Sigmoid colon (tissue), 4 donors: ENCODE measurements around the gene SAPCD2.
"Not testable (repeated sequence)": the region's sequence is repeated elsewhere in the genome, so short reads cannot be mapped to it uniquely, and the experiment has no call there.

ENCODE experiments used
- EP300 ChIP-seq, 4 donors: sonication (generic); formaldehyde crosslinking; IDR thresholded peaks; one replicate each; pipeline ENCODE4 v1.6.1; 2017; ENCODE audit warnings: antibody characterized with exemption in 4 of 4
- POLR2A ChIP-seq, 2 donors: fragments of 450-650 bp; IDR thresholded peaks; one replicate each; pipeline ENCODE4 v1.6.1; 2016; ENCODE audit warnings: antibody characterized with exemption in 2 of 2, mild to moderate bottlenecking in 2 of 2, moderate library complexity in 2 of 2
- TF ChIP-seq, protein P1 (sequence below), 4 experiments: fragments of 450-650 bp in 3 of 4; fragments of 200-600 bp in 1 of 4; IDR thresholded peaks; one replicate each; pipeline ENCODE4 v1.5.1; 2016 to 2019; ENCODE audit warnings: antibody characterized with exemption in 4 of 4, mild to moderate bottlenecking in 3 of 4, moderate library complexity in 2 of 4

DNA sequence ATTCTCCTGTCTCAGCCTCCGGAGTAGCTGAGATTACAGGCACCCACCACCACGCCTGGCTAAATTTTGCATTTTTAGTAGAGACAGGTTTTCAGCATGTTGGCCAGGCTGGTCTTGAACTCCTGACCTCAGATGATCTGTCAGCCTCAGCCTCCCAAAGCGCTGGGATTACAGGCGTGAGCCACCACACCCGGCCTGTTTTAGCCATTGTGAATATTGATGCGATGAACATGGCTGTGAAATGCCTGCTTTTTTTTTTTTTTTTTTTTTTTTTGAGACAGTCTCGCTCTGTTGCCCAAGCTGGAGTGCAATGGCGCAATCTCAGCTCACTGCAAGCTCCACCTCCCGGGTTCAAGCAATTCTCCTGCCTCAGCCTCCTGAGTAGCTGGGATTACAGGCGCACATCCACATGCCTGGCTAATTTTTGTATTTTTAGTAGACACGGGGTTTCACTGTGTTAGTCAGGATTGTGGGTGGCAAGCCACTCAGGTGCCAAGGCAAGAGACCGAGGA is 47.8 kb upstream of the SAPCD2 start:
- TF ChIP-seq, protein P1, sequence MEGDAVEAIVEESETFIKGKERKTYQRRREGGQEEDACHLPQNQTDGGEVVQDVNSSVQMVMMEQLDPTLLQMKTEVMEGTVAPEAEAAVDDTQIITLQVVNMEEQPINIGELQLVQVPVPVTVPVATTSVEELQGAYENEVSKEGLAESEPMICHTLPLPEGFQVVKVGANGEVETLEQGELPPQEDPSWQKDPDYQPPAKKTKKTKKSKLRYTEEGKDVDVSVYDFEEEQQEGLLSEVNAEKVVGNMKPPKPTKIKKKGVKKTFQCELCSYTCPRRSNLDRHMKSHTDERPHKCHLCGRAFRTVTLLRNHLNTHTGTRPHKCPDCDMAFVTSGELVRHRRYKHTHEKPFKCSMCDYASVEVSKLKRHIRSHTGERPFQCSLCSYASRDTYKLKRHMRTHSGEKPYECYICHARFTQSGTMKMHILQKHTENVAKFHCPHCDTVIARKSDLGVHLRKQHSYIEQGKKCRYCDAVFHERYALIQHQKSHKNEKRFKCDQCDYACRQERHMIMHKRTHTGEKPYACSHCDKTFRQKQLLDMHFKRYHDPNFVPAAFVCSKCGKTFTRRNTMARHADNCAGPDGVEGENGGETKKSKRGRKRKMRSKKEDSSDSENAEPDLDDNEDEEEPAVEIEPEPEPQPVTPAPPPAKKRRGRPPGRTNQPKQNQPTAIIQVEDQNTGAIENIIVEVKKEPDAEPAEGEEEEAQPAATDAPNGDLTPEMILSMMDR (IDR thresholded peaks at IDR 0.05) = not testable (repeated sequence)
- TF ChIP-seq POLR2A, EP300 (IDR thresholded peaks at IDR 0.05): not testable (repeated sequence)
